HepG2 (cell line): Measurements from ENCODE around the gene DUS3L. TPM values are rescaled to one million over a fixed set of nuclear protein-coding genes. Genes with fewer than 3 reads are reported as not detected.

Source experiments
- BCL6 ChIP-seq: IDR thresholded peaks from 2 replicates; pipeline ENCODE4 v1.6.1; 2016; ENCODE audit warnings: missing genetic modification reagents, missing compliant biosample characterization
- CBX2 ChIP-seq, 2 experiments: fragments of 200-600 bp in 1 of 2; sonication (generic); formaldehyde crosslinking in 1 of 2; IDR thresholded peaks; 2 replicates each; pipeline versions ENCODE4 v1.7.0 to v1.8.1; 2018 to 2022; ENCODE audit warnings: low read depth in 2 of 2, low read length in 1 of 2, mild to moderate bottlenecking in 1 of 2, missing genetic modification reagents in 1 of 2
- PAX8 ChIP-seq: sonication (generic); formaldehyde crosslinking; IDR thresholded peaks from 2 replicates; pipeline ENCODE4 v1.8.0; 2022; ENCODE audit warnings: mild to moderate bottlenecking, missing genetic modification reagents, borderline replicate concordance
- PHF21A ChIP-seq: sonication (generic); formaldehyde crosslinking; IDR thresholded peaks from 2 replicates; pipeline ENCODE4 v1.5.0; 2020; ENCODE audit warnings: mild to moderate bottlenecking, missing genetic modification reagents
- SSRP1 ChIP-seq: IDR thresholded peaks from 2 replicates; pipeline ENCODE4 v1.6.1; 2016; ENCODE audit warnings: control low read depth
- TEAD3 ChIP-seq: optimal IDR thresholded peaks from 2 replicates; pipeline ENCODE3; 2016; ENCODE audit warnings: borderline replicate concordance
- ZFY ChIP-seq: sonication (generic); formaldehyde crosslinking; IDR thresholded peaks from 2 replicates; pipeline ENCODE4 v1.4.0; 2020; ENCODE audit warnings: missing genetic modification reagents
- ZMYM4 ChIP-seq: sonication (generic); formaldehyde crosslinking; IDR thresholded peaks from 2 replicates; pipeline ENCODE4 v1.8.1; 2023; ENCODE audit warnings: mild to moderate bottlenecking, missing genetic modification reagents
- ZNF12 ChIP-seq: sonication (generic); formaldehyde crosslinking; IDR thresholded peaks from 2 replicates; pipeline ENCODE4 v1.5.0; 2020; ENCODE audit warnings: missing genetic modification reagents
- ZNF160 ChIP-seq: sonication (generic); formaldehyde crosslinking; IDR thresholded peaks from 2 replicates; pipeline ENCODE4 v1.8.0; 2022; ENCODE audit warnings: mild to moderate bottlenecking, inconsistent platforms, missing genetic modification reagents
- ZNF20 ChIP-seq: sonication (generic); formaldehyde crosslinking; IDR thresholded peaks from 2 replicates; pipeline ENCODE4 v1.4.0; 2020; ENCODE audit warnings: mild to moderate bottlenecking, moderate library complexity, missing genetic modification reagents
- ZNF550 ChIP-seq: sonication (generic); formaldehyde crosslinking; IDR thresholded peaks from 2 replicates; pipeline ENCODE4 v1.4.0; 2020; ENCODE audit warnings: mild to moderate bottlenecking, missing genetic modification reagents, borderline replicate concordance
- ZNF572 ChIP-seq: sonication (generic); formaldehyde crosslinking; IDR thresholded peaks from 2 replicates; pipeline ENCODE4 v1.5.1; 2020; ENCODE audit warnings: mild to moderate bottlenecking, missing genetic modification reagents
- ZNF619 ChIP-seq: sonication (generic); formaldehyde crosslinking; IDR thresholded peaks from 2 replicates; pipeline ENCODE4 v1.4.0; 2020; ENCODE audit warnings: mild to moderate bottlenecking, missing genetic modification reagents
- ZNF841 ChIP-seq: sonication (generic); formaldehyde crosslinking; IDR thresholded peaks from 2 replicates; pipeline ENCODE4 v1.8.1; 2023; ENCODE audit warnings: missing genetic modification reagents, borderline replicate concordance
- ZNF850 ChIP-seq: sonication (generic); formaldehyde crosslinking; conservative IDR thresholded peaks from 2 replicates; pipeline ENCODE4 v1.9.0; 2021; ENCODE audit warnings: mild to moderate bottlenecking, missing genetic modification reagents
- polyA plus RNA-seq, 8 experiments: library from polyadenylated mRNA; depleted of rRNA in 3 of 8; stranded (reverse) in 7 of 8; unstranded in 1 of 8; fragments of >200 nt; fragmentation: Illumina TruSeq in 4 of 8; extraction: Trizol in 4 of 8; gene quantifications; 2 replicates each; pipeline versions ENCODE4 v1.2.1 to v1.2.3, GENCODE V29; 2011 to 2016; ENCODE audit warnings: low read depth in 4 of 8, missing spikeins in 1 of 8, mixed read lengths in 1 of 8; ENCODE audit not compliant: insufficient read depth in 1 of 8
- total RNA-seq, 5 experiments: library from RNA; depleted of rRNA; stranded (reverse); fragments of >200 nt; fragmentation: Illumina TruSeq; extraction: Trizol; gene quantifications; 2 replicates each; pipeline ENCODE4 v1.2.3, GENCODE V29; 2016; ENCODE audit warnings: low read depth in 1 of 5
- TF ChIP-seq, protein P1 (sequence below): sonication (generic); formaldehyde crosslinking; IDR thresholded peaks from 2 replicates; pipeline ENCODE4 v1.5.0; 2020; ENCODE audit warnings: mild to moderate bottlenecking, low read depth, missing genetic modification reagents, borderline replicate concordance
- TF ChIP-seq, protein P2 (sequence below): sonication (generic); formaldehyde crosslinking; IDR thresholded peaks from 2 replicates; pipeline ENCODE4 v1.4.0; 2020; ENCODE audit warnings: missing genetic modification reagents, borderline replicate concordance
- TF ChIP-seq, protein P3 (sequence below): sonication (generic); formaldehyde crosslinking; IDR thresholded peaks from 2 replicates; pipeline ENCODE4 v1.9.0; 2022; ENCODE audit warnings: low read depth, missing genetic modification reagents
- TF ChIP-seq, protein P4 (sequence below): IDR thresholded peaks from 2 replicates; pipeline ENCODE4 v1.6.1; 2018; ENCODE audit warnings: missing genetic modification reagents, mild to moderate bottlenecking, missing compliant biosample characterization
- TF ChIP-seq, protein P5 (sequence below): sonication (generic); formaldehyde crosslinking; IDR thresholded peaks from 2 replicates; pipeline ENCODE4 v1.8.1; 2022; ENCODE audit warnings: low read depth, mild to moderate bottlenecking, missing genetic modification reagents

The DUS3L gene
- total and polyA plus RNA-seq, 2 of the 13 experiments (the other 11 are each of a cell fraction or from before 2014, with no cell fraction given) = 13.3 to 25.1 TPM

DNA sequence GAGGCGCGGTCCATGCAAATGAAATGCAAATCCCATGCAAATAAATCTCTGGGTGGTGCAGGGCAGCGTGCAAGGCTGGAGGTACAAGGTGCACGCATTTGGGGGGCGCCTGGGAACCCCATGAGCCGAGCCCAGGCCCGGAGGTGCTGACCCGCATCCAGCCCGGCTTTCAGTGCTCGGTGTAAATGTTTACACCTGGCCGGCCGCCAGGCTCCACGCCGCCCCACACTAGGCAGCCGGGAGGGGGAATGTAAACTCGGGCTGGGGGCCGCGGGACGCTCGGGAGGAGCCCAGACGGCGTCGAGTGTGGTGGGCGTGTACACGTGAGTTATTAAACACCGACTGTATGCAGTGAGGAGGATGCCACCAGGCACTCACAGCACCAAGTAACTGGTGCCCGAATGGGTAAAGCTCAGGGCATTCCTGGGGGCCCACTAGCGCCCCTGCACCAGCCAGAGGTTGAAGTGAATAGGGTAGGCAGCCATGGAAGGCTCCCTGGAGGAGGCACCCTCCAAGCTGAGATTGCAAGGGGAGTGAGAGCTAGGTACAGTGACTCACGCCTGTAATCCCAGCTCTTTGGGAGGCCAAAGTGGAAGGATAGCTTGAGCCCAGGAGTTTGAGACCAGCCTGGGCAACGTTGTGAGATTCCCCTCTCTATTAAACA lies 31.4 kb upstream of the DUS3L start (continued):
- TF ChIP-seq ZNF20 (CRISPR knock-in tag) = no peak
- TF ChIP-seq ZNF841 (CRISPR knock-in tag) = no peak
- TF ChIP-seq, protein P1, sequence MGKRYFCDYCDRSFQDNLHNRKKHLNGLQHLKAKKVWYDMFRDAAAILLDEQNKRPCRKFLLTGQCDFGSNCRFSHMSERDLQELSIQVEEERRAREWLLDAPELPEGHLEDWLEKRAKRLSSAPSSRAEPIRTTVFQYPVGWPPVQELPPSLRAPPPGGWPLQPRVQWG (CRISPR knock-in tag) = no peak
- TF ChIP-seq ZNF550 (CRISPR knock-in tag) = no peak
- no peak for TF ChIP-seq ZNF619 (CRISPR knock-in tag)
- TF ChIP-seq TEAD3 = peak; percentile 57
- TF ChIP-seq BCL6 (CRISPR knock-in tag) = no peak
- no peak for TF ChIP-seq CBX2 (IDR thresholded peaks at IDR 0.05; ENCODE audit: low read depth, low read length)
- no peak for TF ChIP-seq CBX2 (CRISPR knock-in tag; IDR thresholded peaks at IDR 0.05; ENCODE audit: low read depth)
- TF ChIP-seq ZMYM4 (CRISPR knock-in tag) = no peak
- TF ChIP-seq, protein P2, sequence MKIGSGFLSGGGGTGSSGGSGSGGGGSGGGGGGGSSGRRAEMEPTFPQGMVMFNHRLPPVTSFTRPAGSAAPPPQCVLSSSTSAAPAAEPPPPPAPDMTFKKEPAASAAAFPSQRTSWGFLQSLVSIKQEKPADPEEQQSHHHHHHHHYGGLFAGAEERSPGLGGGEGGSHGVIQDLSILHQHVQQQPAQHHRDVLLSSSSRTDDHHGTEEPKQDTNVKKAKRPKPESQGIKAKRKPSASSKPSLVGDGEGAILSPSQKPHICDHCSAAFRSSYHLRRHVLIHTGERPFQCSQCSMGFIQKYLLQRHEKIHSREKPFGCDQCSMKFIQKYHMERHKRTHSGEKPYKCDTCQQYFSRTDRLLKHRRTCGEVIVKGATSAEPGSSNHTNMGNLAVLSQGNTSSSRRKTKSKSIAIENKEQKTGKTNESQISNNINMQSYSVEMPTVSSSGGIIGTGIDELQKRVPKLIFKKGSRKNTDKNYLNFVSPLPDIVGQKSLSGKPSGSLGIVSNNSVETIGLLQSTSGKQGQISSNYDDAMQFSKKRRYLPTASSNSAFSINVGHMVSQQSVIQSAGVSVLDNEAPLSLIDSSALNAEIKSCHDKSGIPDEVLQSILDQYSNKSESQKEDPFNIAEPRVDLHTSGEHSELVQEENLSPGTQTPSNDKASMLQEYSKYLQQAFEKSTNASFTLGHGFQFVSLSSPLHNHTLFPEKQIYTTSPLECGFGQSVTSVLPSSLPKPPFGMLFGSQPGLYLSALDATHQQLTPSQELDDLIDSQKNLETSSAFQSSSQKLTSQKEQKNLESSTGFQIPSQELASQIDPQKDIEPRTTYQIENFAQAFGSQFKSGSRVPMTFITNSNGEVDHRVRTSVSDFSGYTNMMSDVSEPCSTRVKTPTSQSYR (CRISPR knock-in tag) = no peak
- no peak for TF ChIP-seq PHF21A (CRISPR knock-in tag)
- no peak for TF ChIP-seq ZFY (CRISPR knock-in tag)
- TF ChIP-seq ZNF572 = no peak
- no peak for TF ChIP-seq ZNF850 (CRISPR knock-in tag)
- no peak for TF ChIP-seq PAX8 (CRISPR knock-in tag)
- no peak for TF ChIP-seq ZNF12 (CRISPR knock-in tag)
- TF ChIP-seq, protein P3, sequence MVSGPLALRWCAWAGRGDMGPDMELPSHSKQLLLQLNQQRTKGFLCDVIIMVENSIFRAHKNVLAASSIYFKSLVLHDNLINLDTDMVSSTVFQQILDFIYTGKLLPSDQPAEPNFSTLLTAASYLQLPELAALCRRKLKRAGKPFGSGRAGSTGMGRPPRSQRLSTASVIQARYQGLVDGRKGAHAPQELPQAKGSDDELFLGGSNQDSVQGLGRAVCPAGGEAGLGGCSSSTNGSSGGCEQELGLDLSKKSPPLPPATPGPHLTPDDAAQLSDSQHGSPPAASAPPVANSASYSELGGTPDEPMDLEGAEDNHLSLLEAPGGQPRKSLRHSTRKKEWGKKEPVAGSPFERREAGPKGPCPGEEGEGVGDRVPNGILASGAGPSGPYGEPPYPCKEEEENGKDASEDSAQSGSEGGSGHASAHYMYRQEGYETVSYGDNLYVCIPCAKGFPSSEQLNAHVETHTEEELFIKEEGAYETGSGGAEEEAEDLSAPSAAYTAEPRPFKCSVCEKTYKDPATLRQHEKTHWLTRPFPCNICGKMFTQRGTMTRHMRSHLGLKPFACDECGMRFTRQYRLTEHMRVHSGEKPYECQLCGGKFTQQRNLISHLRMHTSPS = peak; percentile 39; the same call in 1 of the 2 replicates
- TF ChIP-seq SSRP1 (CRISPR knock-in tag) = no peak
- no peak for TF ChIP-seq ZNF160 (CRISPR knock-in tag)
- TF ChIP-seq, protein P4, sequence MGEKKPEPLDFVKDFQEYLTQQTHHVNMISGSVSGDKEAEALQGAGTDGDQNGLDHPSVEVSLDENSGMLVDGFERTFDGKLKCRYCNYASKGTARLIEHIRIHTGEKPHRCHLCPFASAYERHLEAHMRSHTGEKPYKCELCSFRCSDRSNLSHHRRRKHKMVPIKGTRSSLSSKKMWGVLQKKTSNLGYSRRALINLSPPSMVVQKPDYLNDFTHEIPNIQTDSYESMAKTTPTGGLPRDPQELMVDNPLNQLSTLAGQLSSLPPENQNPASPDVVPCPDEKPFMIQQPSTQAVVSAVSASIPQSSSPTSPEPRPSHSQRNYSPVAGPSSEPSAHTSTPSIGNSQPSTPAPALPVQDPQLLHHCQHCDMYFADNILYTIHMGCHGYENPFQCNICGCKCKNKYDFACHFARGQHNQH = 0 out of 2 replicates have a peak, but pooled peaks have one; percentile 16
- TF ChIP-seq, protein P5, sequence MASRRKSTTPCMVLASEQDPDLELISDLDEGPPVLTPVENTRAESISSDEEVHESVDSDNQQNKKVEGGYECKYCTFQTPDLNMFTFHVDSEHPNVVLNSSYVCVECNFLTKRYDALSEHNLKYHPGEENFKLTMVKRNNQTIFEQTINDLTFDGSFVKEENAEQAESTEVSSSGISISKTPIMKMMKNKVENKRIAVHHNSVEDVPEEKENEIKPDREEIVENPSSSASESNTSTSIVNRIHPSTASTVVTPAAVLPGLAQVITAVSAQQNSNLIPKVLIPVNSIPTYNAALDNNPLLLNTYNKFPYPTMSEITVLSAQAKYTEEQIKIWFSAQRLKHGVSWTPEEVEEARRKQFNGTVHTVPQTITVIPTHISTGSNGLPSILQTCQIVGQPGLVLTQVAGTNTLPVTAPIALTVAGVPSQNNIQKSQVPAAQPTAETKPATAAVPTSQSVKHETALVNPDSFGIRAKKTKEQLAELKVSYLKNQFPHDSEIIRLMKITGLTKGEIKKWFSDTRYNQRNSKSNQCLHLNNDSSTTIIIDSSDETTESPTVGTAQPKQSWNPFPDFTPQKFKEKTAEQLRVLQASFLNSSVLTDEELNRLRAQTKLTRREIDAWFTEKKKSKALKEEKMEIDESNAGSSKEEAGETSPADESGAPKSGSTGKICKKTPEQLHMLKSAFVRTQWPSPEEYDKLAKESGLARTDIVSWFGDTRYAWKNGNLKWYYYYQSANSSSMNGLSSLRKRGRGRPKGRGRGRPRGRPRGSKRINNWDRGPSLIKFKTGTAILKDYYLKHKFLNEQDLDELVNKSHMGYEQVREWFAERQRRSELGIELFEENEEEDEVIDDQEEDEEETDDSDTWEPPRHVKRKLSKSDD (CRISPR knock-in tag) = no peak
